ENCODE results near the gene PSMA3.

The PSMA3 gene

GRCh38 chr14:58274881-58275280, 30.2 kb downstream of the PSMA3 start (continued):
- no peak for TF ChIP-seq ZBTB11 (tag by site-specific recombination; conservative IDR thresholded peaks at IDR 0.05; ENCODE audit: low read depth)

- H3K4me3 ChIP-seq (ENCODE audit: low read depth, low read length): no peak overlapping the region
- H3K27ac ChIP-seq (ENCODE audit: extremely low read depth, low read depth, low read length): no peak overlapping the region
- ChIA-PET CTCF (interaction anchor here (1.0 to 1.5 kb wide), 2 partner anchors 63 to 120 kb away, joined by 3 to 4 read pairs; partner anchors contain the start of gene TOMM20L), POLR2A (interaction anchor here (0.5 to 1.1 kb wide), 3 partner anchors 16 to 22 kb away, joined by 3 to 5 read pairs (median 3); partner anchors contain the start of gene ARID4A)
- no peaks in the 10 kb centered on the region; the same call in 1 of the 2 replicates for H3K4me1 ChIP-seq (ENCODE audit: control insufficient read depth, insufficient read depth, low read length)
- H3K9me3 ChIP-seq (ENCODE audit: control insufficient read depth, insufficient read depth, low read depth, low read length): no peaks in the 10 kb centered on the region
- peaks cover 58 to 73% of the 10 kb centered on the region in 2 experiments for H3K36me3 ChIP-seq (ENCODE audit: control insufficient read depth in 2 of 2, insufficient read depth in 1 of 2, low read length in 2 of 2)
- TF ChIP-seq PRDM1 (tag by site-specific recombination; IDR thresholded peaks at IDR 0.05) (peak; percentile 34; the same call in 1 of the 2 replicates), ZNF48 (tag by site-specific recombination; IDR thresholded peaks at IDR 0.05) (no peak)
Observed at GRCh38 chr14:58275527-58276190, 31.0 kb downstream of the PSMA3 start.

GRCh38 chr14:58276208-58276607, 31.6 kb downstream of the PSMA3 start:
- Histone ChIP-seq H3K4me3 (ENCODE audit: low read depth, low read length) (no peak overlapping the region), H3K9me3 (ENCODE audit: control insufficient read depth, insufficient read depth, low read depth, low read length) (no peaks in the 10 kb centered on the region), H3K4me1 (ENCODE audit: control insufficient read depth, insufficient read depth, low read length) (peaks cover 3% of the 10 kb centered on the region), H3K27ac (ENCODE audit: extremely low read depth, low read depth, low read length) (no peak overlapping the region), H3K36me3 (ENCODE audit: control insufficient read depth in 2 of 2, insufficient read depth in 1 of 2, low read length in 2 of 2) (peaks cover 54 to 68% of the 10 kb centered on the region in 2 experiments)
- ChIA-PET CTCF (interaction anchor here (1.0 to 1.5 kb wide), 2 partner anchors 62 to 119 kb away, joined by 3 to 4 read pairs; partner anchors contain the start of gene TOMM20L), POLR2A (interaction anchor here (0.5 to 1.1 kb wide), 2 partner anchors 15 to 22 kb away, joined by 3 to 5 read pairs; partner anchors contain the start of gene ARID4A)
- no peak for TF ChIP-seq HOXC10 (CRISPR knock-in tag; IDR thresholded peaks at IDR 0.05)
- TF ChIP-seq OVOL3 (tag by site-specific recombination; IDR thresholded peaks at IDR 0.05): no peak
- no peak for TF ChIP-seq ZNF266 (tag by site-specific recombination; IDR thresholded peaks at IDR 0.05; ENCODE audit: low read depth)
- no peak for TF ChIP-seq OSR2 (tag by site-specific recombination; IDR thresholded peaks at IDR 0.05)
- TF ChIP-seq KLF9 (tag by site-specific recombination; IDR thresholded peaks at IDR 0.05; ENCODE audit: low read depth): no peak
- no peak for TF ChIP-seq ZNF610 (tag by site-specific recombination; IDR thresholded peaks at IDR 0.05; ENCODE audit: borderline replicate concordance)
- TF ChIP-seq ZNF404 (tag by site-specific recombination; IDR thresholded peaks at IDR 0.05): no peak
- TF ChIP-seq ZNF548 (tag by site-specific recombination; IDR thresholded peaks at IDR 0.05): no peak
- TF ChIP-seq KLF16 (tag by site-specific recombination; IDR thresholded peaks at IDR 0.05): no peak
- no peak for TF ChIP-seq ZNF701 (tag by site-specific recombination; IDR thresholded peaks at IDR 0.05)
- no peak for TF ChIP-seq ZNF629 (tag by site-specific recombination; IDR thresholded peaks at IDR 0.05)
- no peak; the same call in 1 of the 2 replicates for TF ChIP-seq PRDM6 (tag by site-specific recombination; IDR thresholded peaks at IDR 0.05)

Data from HEK293 (cell line).